Endothelial cell of umbilical vein (primary cell): ENCODE results near the gene ZNF33B. TPM values are rescaled to one million over a fixed set of nuclear protein-coding genes. Genes with fewer than 3 reads are reported as not detected.

Experiments
- BruUV-seq: library from RNA; stranded (reverse); fragments of 400-500 nt; replicated peaks from 2 replicates; lab custom pipeline; 2021; lab: Mats Ljungman, UMichigan
- CTCF ChIA-PET: fragments of 300-600, 350-600 bp; sonication (Branson Sonifier 250); formaldehyde crosslinking; loops from one replicate; lab custom pipeline; 2021; ENCODE audit warnings: antibody characterized with exemption, inconsistent platforms; lab: Charles Lee
- POLR2A ChIA-PET: fragments of 300-600, 350-600 bp; sonication (Branson Sonifier 250); formaldehyde crosslinking; loops from one replicate; lab custom pipeline; 2021; ENCODE audit warnings: antibody characterized with exemption, inconsistent platforms; lab: Charles Lee
- DNase-seq: peaks from one replicate; pipeline ENCODE4 v3.0.0-alpha.2; 2011; ENCODE audit warnings: low read depth, low spot score
- FAIRE-seq: peaks from 2 replicates; lab custom pipeline; 2011; peaks lifted over from hg19 to GRCh38; lab: Jason Lieb, UNC
- H2AFZ ChIP-seq: 2 replicates; pipeline ENCODE4 v1.6.0; 2012; ENCODE audit warnings: low read depth, low read length, control low read depth, inconsistent platforms
- H3K27ac ChIP-seq: 2 replicates; pipeline ENCODE4 v1.5.1; 2011; ENCODE audit warnings: low read depth, mild to moderate bottlenecking, control low read depth, low read length, moderate library complexity; ENCODE audit not compliant: insufficient read depth
- H3K27me3 ChIP-seq, 2 experiments: 2 replicates each; pipeline versions ENCODE4 v1.6.0 to v1.6.1; 2011; ENCODE audit warnings: low read length in 2 of 2, mixed read lengths in 1 of 2; ENCODE audit not compliant: control insufficient read depth in 2 of 2, insufficient read depth in 2 of 2
- H3K36me3 ChIP-seq, 2 experiments: 2 replicates in 1 of 2; 3 replicates in 1 of 2; pipeline ENCODE4 v1.5.1; 2011; ENCODE audit warnings: low read length in 2 of 2, mild to moderate bottlenecking in 1 of 2, moderate library complexity in 1 of 2; ENCODE audit not compliant: control insufficient read depth in 2 of 2, insufficient read depth in 2 of 2; ENCODE audit errors: extremely low read depth in 1 of 2
- H3K4me1 ChIP-seq: 3 replicates; pipeline ENCODE4 v1.5.1; 2011; ENCODE audit warnings: mild to moderate bottlenecking, low read length; ENCODE audit not compliant: control insufficient read depth, insufficient read depth; ENCODE audit errors: extremely low read depth
- H3K4me2 ChIP-seq: 2 replicates; pipeline ENCODE4 v1.6.1; 2011; ENCODE audit warnings: low read length, control low read depth, mixed read lengths; ENCODE audit not compliant: insufficient read depth
- H3K4me3 ChIP-seq, 3 experiments: fragments of 200-600 bp in 1 of 3; sonication (generic), shearing (Covaris generic) in 1 of 3; replicated peaks in 1 of 3; 2 replicates each; pipeline ENCODE4 v1.5.1; 2011 to 2016; ENCODE audit warnings: control low read depth in 3 of 3, low read length in 3 of 3, mild to moderate bottlenecking in 2 of 3, inconsistent platforms in 1 of 3, low read depth in 1 of 3, moderate library complexity in 1 of 3; ENCODE audit not compliant: insufficient read depth in 1 of 3
- H3K79me2 ChIP-seq: 2 replicates; pipeline ENCODE4 v1.6.0; 2012; ENCODE audit warnings: low read length, inconsistent platforms; ENCODE audit not compliant: control insufficient read depth, insufficient read depth
- H3K9ac ChIP-seq: replicated peaks from 2 replicates; pipeline ENCODE3; 2011; ENCODE audit warnings: low read length, control low read depth; ENCODE audit not compliant: insufficient read depth; ENCODE audit errors: extremely low read depth
- H3K9me1 ChIP-seq: replicated peaks from 3 replicates; pipeline ENCODE4 v1.6.0; 2011; ENCODE audit warnings: mild to moderate bottlenecking, low read length; ENCODE audit not compliant: control insufficient read depth, insufficient read depth; ENCODE audit errors: extremely low read depth
- H3K9me3 ChIP-seq: replicated peaks from 2 replicates; pipeline ENCODE4 v1.5.1; 2012; ENCODE audit warnings: low read length, inconsistent platforms; ENCODE audit not compliant: control insufficient read depth, insufficient read depth
- H4K20me1 ChIP-seq: replicated peaks from 2 replicates; pipeline ENCODE3; 2011; ENCODE audit warnings: mild to moderate bottlenecking, low read length; ENCODE audit not compliant: control insufficient read depth, insufficient read depth; ENCODE audit errors: extremely low read depth
- EZH2 ChIP-seq: IDR thresholded peaks from 2 replicates; pipeline ENCODE4 v1.6.1; 2012; ENCODE audit warnings: borderline replicate concordance, low read depth, mild to moderate bottlenecking, moderate library complexity, low read length, inconsistent platforms; ENCODE audit not compliant: severe bottlenecking
- FOS ChIP-seq: IDR thresholded peaks from 2 replicates; pipeline ENCODE4 v1.6.1; 2011; ENCODE audit warnings: mild to moderate bottlenecking, low read length, moderate library complexity, borderline replicate concordance; ENCODE audit not compliant: insufficient read depth
- GATA2 ChIP-seq: IDR thresholded peaks from 2 replicates; pipeline ENCODE4 v1.7.0; 2011; ENCODE audit warnings: low read depth, mild to moderate bottlenecking, moderate library complexity, mixed read lengths, low read length; ENCODE audit not compliant: insufficient read length, insufficient read depth
- JUN ChIP-seq: IDR thresholded peaks from 2 replicates; pipeline ENCODE4 v1.6.1; 2011; ENCODE audit warnings: borderline replicate concordance, low read depth; ENCODE audit not compliant: insufficient read length, insufficient read depth
- MYC ChIP-seq: IDR thresholded peaks from one replicate; pipeline ENCODE4 v1.6.1; 2011; ENCODE audit warnings: mild to moderate bottlenecking, low read depth, low read length
- POLR2A ChIP-seq: IDR thresholded peaks from 2 replicates; pipeline ENCODE4 v1.6.1; 2012; ENCODE audit warnings: low read depth, mild to moderate bottlenecking, control low read depth, low read length
- POLR2AphosphoS5 ChIP-seq: IDR thresholded peaks from 2 replicates; pipeline ENCODE4 v1.6.1; 2012; ENCODE audit warnings: low read depth, mild to moderate bottlenecking, control low read depth, low read length, moderate library complexity; ENCODE audit not compliant: insufficient read depth
- dilution Hi-C: fragments of 300-500 bp; cut with MboI; formaldehyde crosslinking; loops from one replicate; pipeline ENCODE4 v1.15.0; 2019; ENCODE audit warnings: low sequenced_read_pairs; ENCODE audit not compliant: extremely low pct_ligation_motif_present
- intact Hi-C: fragments of 100-400 bp; cut with micrococcal nuclease; formaldehyde crosslinking; loops from one replicate; pipeline ENCODE4 v1.10.0; 2022
- polyA plus RNA-seq, 4 experiments: library from polyadenylated mRNA; depleted of rRNA in 3 of 4; stranded (reverse) in 3 of 4; unstranded in 1 of 4; fragments of >200 nt; gene quantifications; 2 replicates each; pipeline versions ENCODE4 v1.2.1 to v1.2.3, GENCODE V29; 2011 to 2012; ENCODE audit warnings: missing spikeins in 1 of 4
- total RNA-seq: library from RNA; stranded (reverse); gene quantifications from 2 replicates; pipeline ENCODE4 v1.2.3, GENCODE V29; 2021
- TF ChIP-seq, protein P1 (sequence below), 2 donors: IDR thresholded peaks; 1 replicate in 1 of 2; 2 replicates in 1 of 2; pipeline ENCODE4 v1.5.1; 2011; ENCODE audit warnings: low read length in 2 of 2, mild to moderate bottlenecking in 2 of 2, moderate library complexity in 2 of 2, control low read depth in 1 of 2, inconsistent platforms in 1 of 2, low read depth in 1 of 2; ENCODE audit not compliant: insufficient read depth in 1 of 2; ENCODE audit errors: extremely low read depth in 1 of 2
- TF ChIP-seq, protein P2 (sequence below): IDR thresholded peaks from 2 replicates; pipeline ENCODE4 v1.6.1; 2011; ENCODE audit not compliant: insufficient read depth, insufficient read length

The ZNF33B gene
- total and polyA plus RNA-seq, 2 donors (not counting 3 experiments of a cell fraction or from before 2014, with no cell fraction given) = 14.0 to 15.3 TPM

DNA sequence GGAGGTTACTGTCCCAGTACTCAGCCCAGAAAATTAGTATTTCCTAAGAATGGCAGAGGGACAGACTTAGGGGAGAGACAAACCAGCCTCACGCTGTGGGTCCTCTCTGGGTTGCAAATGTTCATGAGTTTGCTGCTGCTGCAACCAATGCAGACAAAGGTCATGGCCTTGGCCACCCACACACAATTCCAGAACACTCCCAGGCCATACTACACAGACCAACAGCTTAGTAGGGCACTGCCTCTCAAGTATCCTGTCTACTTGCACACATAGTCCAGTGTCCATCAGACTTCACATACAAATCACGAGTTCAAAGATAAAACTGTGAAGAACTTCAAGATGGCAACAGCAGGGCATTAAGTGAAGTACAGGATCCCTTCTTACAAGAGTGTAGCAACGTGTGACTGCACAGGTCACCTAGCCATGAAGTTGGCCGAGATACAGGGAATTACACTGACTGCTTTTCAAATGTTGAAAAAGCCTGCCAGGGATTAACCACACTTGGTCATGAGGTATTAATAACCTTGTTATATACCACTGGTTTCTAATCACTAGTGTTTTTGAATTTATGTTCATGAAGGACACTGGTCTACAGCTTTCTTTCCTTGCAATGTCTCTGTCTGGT lies 40.0 kb downstream of the ZNF33B start:
- Histone ChIP-seq H3K79me2 (no peaks in the 10 kb centered on the region), H3K4me2 (no peak overlapping the region), H4K20me1 (no peaks in the 10 kb centered on the region), H3K27me3 (no peaks in the 10 kb centered on the region), H3K9ac (no peak overlapping the region), H3K9me3 (peaks cover 7% of the 10 kb centered on the region), H3K27ac (no peak overlapping the region), H3K9me1 (no peaks in the 10 kb centered on the region), H3K36me3 (peaks cover 0 to 5% of the 10 kb centered on the region in 2 experiments), H2AFZ (no peak overlapping the region), H3K4me1 (no peaks in the 10 kb centered on the region), H3K4me3 (no peak overlapping the region)
- TF ChIP-seq GATA2 (no peak), EZH2 (no peak), JUN (no peak), POLR2A (no peak), POLR2AphosphoS5 (no peak), MYC (no peak), FOS (no peak)
- TF ChIP-seq, protein P1, sequence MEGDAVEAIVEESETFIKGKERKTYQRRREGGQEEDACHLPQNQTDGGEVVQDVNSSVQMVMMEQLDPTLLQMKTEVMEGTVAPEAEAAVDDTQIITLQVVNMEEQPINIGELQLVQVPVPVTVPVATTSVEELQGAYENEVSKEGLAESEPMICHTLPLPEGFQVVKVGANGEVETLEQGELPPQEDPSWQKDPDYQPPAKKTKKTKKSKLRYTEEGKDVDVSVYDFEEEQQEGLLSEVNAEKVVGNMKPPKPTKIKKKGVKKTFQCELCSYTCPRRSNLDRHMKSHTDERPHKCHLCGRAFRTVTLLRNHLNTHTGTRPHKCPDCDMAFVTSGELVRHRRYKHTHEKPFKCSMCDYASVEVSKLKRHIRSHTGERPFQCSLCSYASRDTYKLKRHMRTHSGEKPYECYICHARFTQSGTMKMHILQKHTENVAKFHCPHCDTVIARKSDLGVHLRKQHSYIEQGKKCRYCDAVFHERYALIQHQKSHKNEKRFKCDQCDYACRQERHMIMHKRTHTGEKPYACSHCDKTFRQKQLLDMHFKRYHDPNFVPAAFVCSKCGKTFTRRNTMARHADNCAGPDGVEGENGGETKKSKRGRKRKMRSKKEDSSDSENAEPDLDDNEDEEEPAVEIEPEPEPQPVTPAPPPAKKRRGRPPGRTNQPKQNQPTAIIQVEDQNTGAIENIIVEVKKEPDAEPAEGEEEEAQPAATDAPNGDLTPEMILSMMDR (IDR thresholded peaks at IDR 0.05; ENCODE audit: extremely low read depth in 1 of 2, insufficient read depth in 1 of 2, low read depth in 1 of 2, low read length in 2 of 2) = no peak
- TF ChIP-seq, protein P2, sequence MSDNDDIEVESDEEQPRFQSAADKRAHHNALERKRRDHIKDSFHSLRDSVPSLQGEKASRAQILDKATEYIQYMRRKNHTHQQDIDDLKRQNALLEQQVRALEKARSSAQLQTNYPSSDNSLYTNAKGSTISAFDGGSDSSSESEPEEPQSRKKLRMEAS = no peak
- DNase-seq (no peak), FAIRE-seq (no peak)
- no TSS peak for BruUV-seq
- ChIA-PET CTCF (no interaction called here), POLR2A (no interaction called here)
- dilution Hi-C loops = no loop called here
- intact Hi-C loops = no loop called here
